HG02798 (cell line): ENCODE measurements around the gene MSL1.
A peak's percentile ranks its signal among the peaks of the same experiment; 100 is the strongest.

Experiments
- ATAC-seq: cut with Tn5 transposase; IDR thresholded peaks from one replicate; pipeline ENCODE4 v1.9.1; 2021; ENCODE audit warnings: mild to moderate bottlenecking; ENCODE audit not compliant: unreplicated experiment, poor library complexity

The MSL1 gene, protein sequence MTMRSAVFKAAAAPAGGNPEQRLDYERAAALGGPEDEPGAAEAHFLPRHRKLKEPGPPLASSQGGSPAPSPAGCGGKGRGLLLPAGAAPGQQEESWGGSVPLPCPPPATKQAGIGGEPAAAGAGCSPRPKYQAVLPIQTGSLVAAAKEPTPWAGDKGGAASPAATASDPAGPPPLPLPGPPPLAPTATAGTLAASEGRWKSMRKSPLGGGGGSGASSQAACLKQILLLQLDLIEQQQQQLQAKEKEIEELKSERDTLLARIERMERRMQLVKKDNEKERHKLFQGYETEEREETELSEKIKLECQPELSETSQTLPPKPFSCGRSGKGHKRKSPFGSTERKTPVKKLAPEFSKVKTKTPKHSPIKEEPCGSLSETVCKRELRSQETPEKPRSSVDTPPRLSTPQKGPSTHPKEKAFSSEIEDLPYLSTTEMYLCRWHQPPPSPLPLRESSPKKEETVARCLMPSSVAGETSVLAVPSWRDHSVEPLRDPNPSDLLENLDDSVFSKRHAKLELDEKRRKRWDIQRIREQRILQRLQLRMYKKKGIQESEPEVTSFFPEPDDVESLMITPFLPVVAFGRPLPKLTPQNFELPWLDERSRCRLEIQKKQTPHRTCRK

DNA sequence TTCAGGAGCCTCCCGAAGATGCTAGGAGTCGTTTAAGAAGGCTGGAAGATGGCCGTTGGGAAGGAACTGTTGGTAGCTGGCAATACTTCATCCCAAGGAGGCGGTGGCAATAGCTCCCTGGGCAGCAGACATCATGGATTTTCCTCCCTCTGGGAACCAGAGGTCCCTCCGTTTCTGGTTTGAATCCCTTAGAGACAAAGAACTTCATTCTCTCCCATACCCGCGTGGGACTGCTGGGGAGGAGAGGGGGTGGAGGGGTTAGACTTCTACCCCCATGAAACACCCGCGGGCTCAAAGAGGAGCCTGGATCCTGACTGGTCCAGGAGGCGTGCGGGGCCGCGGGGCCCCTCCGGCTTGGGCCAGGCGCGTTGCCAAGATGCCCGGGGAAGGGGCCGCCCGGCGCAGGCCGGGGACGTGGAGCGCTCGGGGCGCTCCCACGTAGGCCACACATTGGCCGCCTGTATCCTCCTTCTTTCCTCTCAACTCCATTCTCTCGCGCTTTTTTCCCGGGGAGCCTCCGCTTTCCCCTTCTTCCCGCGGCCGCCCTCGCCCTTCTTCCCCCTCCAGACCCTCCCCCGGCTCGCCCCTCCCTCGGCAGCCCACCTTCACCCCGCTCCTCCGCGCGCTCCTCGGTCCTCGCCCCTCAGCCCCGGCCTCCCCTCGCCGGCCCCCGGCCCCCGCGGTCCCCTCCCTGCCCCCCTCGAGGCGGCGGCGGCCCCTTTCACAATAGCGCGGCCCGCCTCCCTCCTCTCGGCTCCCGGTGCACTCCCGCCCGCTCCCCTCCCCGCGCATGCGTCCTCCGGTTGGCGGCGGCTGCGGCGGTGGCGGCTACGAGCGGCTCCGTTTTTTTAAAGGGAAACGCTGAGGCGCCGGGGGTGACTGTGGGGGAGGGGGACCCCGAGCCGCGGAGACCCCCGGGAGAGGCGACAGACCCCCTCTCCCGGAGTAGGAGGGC lies at the start of gene MSL1:
TSS of gene MSL1 (plus strand) at position 791 of the 955 bp plus-strand sequence. CDS start 642 bp downstream, outside the sequence.
- peak; percentile 73 for ATAC-seq

- ATAC-seq = no peak
These were observed 49.6 kb upstream of the MSL1 start for GRCh38 chr17:40072040-40072734.

- no peak for ATAC-seq
These were observed 48.9 kb upstream of the MSL1 start for GRCh38 chr17:40072735-40073346.

GRCh38 chr17:40073454-40074174 lies 48.2 kb upstream of the MSL1 start:
- no peak for ATAC-seq

- ATAC-seq = no peak
These were observed 47.6 kb upstream of the MSL1 start for GRCh38 chr17:40074175-40074512.

GRCh38 chr17:40074871-40075200 lies 46.9 kb upstream of the MSL1 start:
- ATAC-seq = no peak

DNA sequence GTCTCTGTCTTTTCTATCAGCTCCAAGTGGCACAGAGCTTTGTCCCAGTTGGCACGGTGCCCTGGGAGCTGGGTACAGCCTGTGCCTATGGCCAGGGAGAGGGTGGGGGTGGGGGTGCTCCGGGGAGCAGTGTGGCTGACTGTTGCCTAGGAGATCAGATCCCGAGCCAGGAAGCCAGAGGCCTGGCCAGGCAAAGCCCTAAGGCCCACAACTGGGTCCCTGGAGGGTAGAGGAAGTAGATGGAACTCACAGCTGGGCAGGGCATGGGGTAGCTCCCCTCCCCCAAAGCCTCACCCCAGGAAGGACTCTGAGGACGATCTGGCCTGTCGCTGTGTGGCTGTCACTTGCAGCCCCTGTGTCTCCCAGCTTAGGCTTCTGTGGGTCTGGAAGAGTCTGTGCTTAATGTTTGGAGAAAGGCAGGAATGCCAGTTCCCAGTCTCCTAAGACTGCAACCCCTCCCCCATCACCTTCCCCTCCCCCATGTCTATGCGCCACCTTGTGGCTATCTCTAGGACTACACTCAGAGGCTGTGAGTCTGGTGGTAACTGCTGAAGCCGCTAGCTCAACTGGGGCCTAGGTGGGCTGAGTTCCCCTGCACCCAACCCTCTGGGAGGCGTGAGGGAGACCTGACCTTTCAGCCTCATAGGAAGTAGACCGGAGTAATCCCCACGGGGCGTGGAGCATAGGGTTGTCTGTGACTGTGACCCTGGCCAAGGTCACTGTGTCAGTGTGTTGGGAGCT lies 46.4 kb upstream of the MSL1 start:
- ATAC-seq = peak; percentile 39

- ATAC-seq = no peak
These were observed 45.8 kb upstream of the MSL1 start for GRCh38 chr17:40075942-40076498.

- no peak for ATAC-seq
These were observed 45.2 kb upstream of the MSL1 start for GRCh38 chr17:40076591-40076990.

GRCh38 chr17:40079545-40079944 lies 42.2 kb upstream of the MSL1 start:
- no peak for ATAC-seq

DNA sequence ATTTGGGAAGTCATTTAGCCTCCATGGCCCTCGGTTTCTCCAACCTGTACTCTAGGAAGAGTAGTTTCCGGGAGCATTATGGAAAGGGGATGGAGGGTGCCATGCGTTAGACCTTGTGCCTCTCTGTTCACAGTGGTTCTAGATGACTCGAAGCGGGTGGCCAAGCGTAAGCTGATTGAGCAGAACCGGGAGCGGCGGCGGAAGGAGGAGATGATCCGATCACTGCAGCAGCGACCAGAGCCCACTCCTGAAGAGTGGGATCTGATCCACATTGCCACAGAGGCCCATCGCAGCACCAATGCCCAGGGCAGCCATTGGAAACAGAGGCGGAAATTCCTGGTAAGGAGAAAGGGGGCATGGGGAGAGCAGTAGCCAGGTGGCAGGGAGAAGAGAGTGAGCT lies 37.3 kb upstream of the MSL1 start:
- ATAC-seq = no peak

DNA sequence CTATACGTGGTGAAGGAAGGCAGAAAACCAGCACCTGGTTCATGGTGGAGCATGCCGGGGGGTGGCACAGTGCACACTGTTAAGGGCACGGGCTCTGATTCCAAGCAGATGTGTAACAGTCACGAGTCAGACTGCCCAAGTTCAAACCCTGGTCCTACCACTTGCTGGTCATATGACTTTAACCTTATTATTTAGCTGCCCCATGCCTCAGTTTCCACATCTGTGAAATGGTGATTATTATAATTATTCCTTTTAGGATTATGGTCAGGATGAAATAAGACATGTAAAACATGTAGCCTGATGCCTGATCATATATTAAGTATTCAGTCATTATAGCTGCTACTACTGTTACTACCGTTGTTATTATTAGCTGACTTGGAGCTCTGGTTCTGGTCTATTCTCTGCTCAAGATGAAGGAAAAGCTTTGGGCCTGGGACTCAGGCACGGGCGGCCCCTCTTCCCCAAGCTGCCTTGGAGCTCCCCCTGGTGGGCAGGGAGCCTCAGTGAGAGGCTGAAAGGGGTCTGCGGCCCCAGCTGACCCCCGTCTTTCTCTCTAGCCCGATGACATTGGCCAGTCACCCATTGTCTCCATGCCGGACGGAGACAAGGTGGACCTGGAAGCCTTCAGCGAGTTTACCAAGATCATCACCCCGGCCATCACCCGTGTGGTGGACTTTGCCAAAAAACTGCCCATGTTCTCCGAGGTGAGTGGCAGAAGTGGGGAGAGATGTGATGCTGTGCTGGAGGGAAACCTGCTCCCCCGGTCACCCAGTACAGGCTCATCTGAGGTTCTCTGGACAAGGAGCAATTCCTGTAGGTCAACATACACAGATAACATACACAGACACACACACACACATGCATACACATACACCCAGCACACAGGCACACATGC lies 35.4 kb upstream of the MSL1 start:
- ATAC-seq = no peak

DNA sequence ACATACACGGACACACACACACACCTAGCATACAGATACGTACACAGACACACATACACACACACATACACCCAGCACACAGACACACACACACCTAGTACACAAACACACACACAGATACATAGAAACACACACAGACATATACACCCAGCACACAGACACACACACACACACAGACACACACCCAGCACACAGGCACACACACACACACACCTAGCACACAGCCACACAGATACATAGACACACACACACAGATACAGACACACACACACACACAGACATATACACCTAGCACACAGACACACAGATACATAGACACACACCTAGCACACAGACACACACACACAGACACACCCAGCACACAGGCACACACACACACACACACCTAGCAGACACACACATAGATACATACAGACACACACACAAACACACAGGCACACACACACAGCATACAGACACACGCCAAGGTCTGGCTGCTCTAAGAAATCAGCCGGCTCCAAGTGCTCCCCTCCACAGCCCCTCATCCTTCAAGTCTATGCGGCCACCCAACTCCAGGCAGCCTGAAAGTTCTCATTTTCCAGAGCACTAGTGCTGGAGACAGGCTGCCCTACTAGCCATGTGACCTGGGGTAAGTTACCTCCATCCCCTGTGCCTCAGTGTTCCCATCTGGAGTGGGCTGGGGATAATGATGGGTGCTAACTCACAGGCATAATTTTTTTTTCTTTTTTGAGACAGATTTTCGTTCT lies 34.5 kb upstream of the MSL1 start:
- no peak for ATAC-seq

GRCh38 chr17:40087903-40088718 lies 33.7 kb upstream of the MSL1 start:
- no peak for ATAC-seq

- no peak for ATAC-seq
These were observed 32.5 kb upstream of the MSL1 start for GRCh38 chr17:40089077-40089895.
